M059J (cell line): Measurements from ENCODE around the gene FER. TPM values are rescaled to one million over a fixed set of nuclear protein-coding genes. Genes with fewer than 3 reads are reported as not detected.
"Not testable (repeated sequence)": the region's sequence is repeated elsewhere in the genome, so short reads cannot be mapped to it uniquely, and the experiment has no call there.

Source experiments
- DNase-seq: peaks from one replicate; pipeline ENCODE4 v3.0.0-alpha.2; 2012; ENCODE audit warnings: low read depth
- total RNA-seq: library from RNA; depleted of rRNA; stranded (reverse); fragments of >200 nt; shearing (Covaris generic); gene quantifications from 2 replicates; pipeline ENCODE4 v1.2.3, GENCODE V29; 2014; rRNA removed

The FER gene
- 9.0 TPM in 2 replicates for total RNA-seq

DNA sequence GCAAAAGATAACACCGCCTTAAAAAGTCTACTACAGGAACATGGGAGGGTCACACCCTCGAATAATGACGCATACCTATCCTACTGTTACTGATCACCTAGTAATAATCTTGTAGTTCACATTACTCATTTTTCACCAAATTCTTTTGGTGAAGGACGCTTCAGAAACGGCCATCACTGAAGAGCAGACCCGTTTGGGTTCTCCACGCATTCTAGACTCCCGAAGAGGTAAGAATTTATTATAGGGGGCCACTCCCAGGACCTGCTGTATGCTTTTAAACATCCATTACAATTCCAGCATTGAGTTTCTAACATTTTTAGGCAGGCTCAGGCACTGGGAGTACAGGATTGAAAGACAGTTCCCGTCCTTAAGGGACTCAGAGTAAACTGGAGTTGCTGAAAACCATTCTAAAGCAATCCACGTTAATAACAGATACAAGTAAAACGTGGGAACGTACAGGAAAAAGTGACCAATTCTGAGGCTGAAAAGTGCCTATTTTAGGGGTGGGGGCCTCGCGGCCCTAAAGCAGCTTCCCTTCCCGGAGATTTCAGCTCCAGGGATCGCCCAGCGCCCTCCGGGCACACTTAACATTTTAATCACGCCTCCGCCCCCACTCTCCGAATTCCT, at the start of gene FER:
Gene FER, plus strand, starts transcription at position 124 of the 627 bp plus-strand sequence. CDS start 50,286 bp downstream, outside the sequence.
- peak; percentile 81 for DNase-seq

- DNase-seq = not testable (repeated sequence)
These were observed 47.3 kb upstream of the FER start for GRCh38 chr5:108700388-108700787.

DNA sequence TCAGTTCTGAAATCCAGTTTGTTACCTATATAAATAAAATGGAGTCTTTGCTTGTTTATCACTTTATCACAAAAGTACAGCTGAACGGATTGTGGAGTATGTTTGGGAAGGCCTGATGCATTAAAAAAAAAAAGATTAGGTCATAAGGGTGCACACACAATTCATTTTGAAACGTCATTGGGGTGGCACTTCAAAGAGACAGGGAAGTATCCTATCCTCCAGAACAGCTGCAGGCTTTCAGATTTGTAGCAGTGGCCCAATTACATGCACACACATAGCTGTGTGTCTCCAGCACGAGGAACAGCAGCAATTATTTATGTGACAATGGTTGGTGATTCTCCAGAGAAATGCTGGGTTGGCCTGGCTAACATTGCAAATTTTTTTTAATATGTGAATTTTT, 46.8 kb upstream of the FER start:
- DNase-seq = no peak

- DNase-seq = no peak
These were observed 45.2 kb upstream of the FER start for GRCh38 chr5:108702546-108702945.

- DNase-seq = no peak
These were observed 44.4 kb upstream of the FER start for GRCh38 chr5:108703313-108703712.

- DNase-seq = no peak
These were observed 40.6 kb upstream of the FER start for GRCh38 chr5:108707141-108707540.

- no peak for DNase-seq
These were observed 35.8 kb upstream of the FER start for GRCh38 chr5:108711898-108712297.

DNA sequence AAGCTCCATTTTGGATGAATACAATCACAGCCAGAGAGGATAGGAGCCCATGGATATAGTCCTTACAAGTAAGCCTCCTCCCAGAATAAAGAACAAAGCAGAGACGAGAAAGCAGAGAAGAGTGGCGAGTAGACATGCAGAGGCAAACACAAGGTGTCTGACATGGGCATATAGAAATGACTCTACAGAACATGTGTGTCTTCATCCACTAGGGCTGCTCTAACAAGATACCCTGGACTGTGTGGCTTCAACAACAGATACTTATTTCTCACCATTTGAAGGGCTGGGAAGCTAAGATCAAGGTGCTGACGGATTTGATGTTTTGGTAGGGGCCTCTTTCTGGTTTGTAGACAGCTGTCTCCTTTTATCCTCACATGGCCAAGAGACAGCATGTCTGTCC, 32.3 kb upstream of the FER start:
- no peak for DNase-seq

DNA sequence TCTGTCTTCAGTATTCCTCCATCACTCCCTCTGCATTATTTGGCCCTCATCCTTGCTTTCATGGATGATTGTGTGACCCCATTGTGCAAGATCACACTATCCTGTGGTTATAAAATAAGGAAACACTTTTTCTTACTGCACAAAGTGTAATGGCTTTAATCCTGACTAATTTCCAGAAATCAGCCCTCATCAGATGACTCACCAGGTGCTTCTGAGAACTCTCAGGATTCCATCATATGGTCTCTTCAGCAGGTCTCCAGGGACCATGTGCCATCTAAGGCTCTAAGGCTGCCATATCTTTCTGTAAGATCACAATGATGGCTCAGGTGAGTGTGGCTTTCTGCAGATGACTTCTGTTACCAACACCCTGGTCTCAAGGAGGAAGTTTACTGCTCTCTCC, 27.3 kb upstream of the FER start:
- peak; percentile 22 for DNase-seq

GRCh38 chr5:108726446-108727235, 21.1 kb upstream of the FER start:
- peak; percentile 19 for DNase-seq

GRCh38 chr5:108727236-108727650, 20.5 kb upstream of the FER start:
- DNase-seq = no peak

DNA sequence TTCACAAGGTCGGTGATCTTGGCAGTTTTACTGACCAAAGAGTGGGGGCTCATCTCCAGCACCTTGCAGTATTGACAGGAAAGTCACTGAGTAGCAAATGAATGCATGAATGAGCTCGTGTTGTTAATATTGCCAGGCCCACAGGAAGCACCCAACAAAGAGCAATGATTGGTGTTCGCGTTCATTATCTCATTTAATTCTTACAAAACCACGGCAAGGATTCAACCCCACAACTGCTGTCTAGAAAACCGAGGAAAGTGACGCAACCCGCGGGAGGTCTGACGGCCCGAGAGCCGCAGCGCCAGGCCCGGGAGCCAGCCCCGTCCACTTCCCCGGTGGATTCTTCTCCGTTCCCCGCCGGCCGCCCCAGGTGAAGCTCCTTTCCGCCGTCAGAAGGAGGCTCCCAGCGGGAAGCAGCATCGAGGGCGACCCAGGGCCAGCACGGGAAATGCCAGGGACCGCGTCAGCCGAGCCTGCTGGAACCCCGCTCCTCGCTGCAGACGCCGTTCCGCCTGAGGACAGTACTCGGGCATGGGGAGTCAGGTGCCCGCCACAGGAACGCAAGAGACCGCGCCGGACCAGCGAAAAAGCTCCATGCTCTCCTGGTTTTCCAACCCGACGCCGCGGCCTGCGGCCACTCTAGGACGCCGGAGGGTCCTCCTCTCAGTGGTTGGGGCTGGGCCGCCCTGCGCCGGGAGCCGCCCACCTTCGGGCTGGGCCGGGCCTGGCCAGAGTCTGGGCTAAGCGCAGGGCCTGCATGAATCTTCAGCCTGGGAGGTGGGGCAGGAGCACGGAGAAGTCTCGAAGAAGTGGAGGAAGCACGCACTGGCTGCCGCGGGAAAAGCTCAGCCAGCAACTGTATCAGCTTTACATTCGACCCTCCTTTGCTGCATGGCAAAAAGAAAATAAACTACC, 19.8 kb upstream of the FER start:
- peak; percentile 90 for DNase-seq

- DNase-seq = peak; percentile 17
These were observed 19.0 kb upstream of the FER start for GRCh38 chr5:108728566-108729241.

- no peak for DNase-seq
These were observed 18.5 kb upstream of the FER start for GRCh38 chr5:108729242-108729615.

DNA sequence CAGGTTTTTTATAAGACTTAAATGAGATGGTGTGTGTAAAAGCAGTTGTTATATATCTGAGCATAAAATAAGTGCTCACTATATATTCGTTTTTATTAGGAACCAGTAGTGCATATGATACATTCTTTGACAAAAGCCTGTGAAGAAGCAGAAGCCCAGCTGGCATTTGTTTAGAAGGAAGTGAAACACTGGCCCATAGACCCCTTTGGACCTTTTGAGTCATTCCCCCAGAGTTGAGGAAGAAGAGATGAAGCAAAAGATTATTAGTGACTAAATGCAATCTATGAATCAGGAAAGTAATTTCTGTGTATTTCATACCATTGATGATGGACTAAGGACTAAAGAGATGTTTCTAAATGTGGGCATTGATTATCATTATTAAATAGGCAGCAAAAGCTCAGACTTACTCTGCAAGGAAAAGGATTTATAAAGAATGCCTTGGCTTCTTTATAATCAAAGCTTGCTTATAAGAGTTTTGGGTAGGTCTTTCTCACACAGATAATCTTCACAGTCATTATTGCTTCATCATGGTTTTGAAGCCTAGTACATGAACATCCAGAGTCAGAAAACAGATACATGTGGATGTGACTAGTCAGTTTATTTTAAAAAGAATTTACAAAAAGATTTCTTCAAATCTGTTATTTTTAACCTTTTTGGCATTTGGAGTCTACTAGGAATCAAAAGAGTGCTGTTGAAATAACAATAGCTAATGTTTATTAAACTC, 16.9 kb upstream of the FER start:
- no peak for DNase-seq

DNA sequence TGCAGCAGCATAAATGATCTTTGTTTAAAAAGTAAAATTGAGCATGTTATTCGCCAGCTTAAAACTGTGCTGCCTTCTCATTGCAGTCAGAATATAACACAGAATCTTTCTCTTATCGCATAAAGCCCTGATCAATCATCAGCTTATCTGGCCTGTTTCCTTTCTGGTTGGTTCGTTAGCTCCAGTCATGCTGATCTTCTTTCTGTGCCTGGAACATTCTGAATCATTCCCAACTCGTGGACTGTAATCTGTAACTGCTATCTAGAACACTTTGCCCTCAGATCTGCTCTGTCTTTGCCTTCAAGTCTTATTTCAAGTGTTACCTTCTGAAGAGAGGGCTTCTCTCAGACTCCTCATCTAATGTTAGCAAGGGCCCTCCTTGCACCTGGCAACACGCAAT, 11.9 kb upstream of the FER start:
- no peak for DNase-seq

DNA sequence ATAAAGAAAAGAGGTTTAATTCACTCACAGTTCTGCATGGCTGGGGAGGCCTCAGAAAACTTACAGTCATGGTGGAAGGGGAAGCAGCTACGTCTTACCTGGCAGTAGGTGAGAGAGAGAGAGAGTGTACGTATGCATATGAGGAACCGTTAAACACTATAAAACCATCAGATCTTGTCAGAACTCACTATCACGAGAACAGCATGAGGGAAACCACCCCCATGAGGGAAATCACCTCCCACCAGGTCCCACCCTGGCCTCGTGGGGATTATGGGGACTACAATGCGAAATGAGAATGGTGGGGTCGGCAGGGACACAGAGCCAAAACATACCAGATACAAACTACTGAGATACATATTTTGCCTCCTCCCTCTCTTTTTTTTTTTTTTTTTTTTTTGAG, 10.8 kb upstream of the FER start:
- DNase-seq = no peak

GRCh38 chr5:108739376-108739775, 8.3 kb upstream of the FER start:
- no peak for DNase-seq

DNA sequence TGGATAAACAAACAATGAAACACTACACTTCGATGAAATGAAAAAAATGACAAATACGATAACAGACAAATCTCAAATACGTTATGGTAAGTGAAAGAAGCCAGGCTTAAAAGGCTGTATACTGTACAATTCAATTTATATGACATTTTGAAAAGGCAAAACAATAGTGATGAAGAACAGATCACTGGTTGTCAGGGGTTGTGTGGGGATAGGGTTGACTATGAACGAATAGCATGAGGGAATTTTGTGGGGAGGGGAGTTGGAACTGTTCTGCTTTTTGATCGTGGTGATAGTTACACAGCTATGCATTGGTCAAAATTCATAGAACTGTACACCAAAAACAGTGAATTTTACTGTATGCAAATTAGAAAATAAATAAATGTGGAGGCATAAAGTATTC, 7.8 kb upstream of the FER start:
- no peak for DNase-seq

DNA sequence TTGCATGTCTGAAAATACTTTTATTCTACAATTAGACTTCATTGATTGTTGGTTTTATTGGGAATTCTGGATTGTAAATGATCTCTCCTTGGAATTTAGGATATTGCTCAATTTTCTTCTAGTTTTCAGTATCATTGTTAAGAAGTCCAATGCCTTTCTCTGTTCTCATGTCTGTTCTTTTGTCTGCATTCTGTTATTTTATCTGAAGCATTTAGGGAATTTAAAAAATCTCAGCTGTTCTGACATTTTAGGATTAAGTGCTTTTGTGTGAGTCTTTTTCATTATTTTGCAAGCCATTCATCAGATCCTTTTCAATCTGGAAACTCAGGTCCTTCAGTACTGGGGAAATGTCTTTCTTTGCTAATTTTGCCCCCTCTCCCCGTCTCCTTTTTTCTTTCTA, 4.4 kb upstream of the FER start:
- DNase-seq = no peak

- DNase-seq = no peak
These were observed 3.9 kb upstream of the FER start for GRCh38 chr5:108743846-108744245.
